HEK293 (cell line): ENCODE results near the gene CLEC16A.

ENCODE experiments used
- KLF1 ChIP-seq: fragments of 450-650 bp; formaldehyde crosslinking; IDR thresholded peaks from 2 replicates; pipeline ENCODE4 v1.5.1; 2016; ENCODE audit warnings: missing biosample characterization, missing genetic modification characterization
- OSR2 ChIP-seq: fragments of 450-650 bp; formaldehyde crosslinking; IDR thresholded peaks from 2 replicates; pipeline ENCODE4 v1.5.1; 2016; ENCODE audit warnings: missing biosample characterization, missing genetic modification characterization
- ZFP37 ChIP-seq: fragments of 450-650 bp; formaldehyde crosslinking; IDR thresholded peaks from 2 replicates; pipeline ENCODE4 v1.5.1; 2016; ENCODE audit warnings: missing biosample characterization, missing genetic modification characterization
- ZNF175 ChIP-seq: fragments of 450-650 bp; formaldehyde crosslinking; IDR thresholded peaks from 2 replicates; pipeline ENCODE4 v1.5.1; 2016; ENCODE audit warnings: missing biosample characterization, missing genetic modification characterization
- ZNF350 ChIP-seq: fragments of 450-650 bp; formaldehyde crosslinking; IDR thresholded peaks from 2 replicates; pipeline ENCODE4 v1.5.0; 2017; ENCODE audit warnings: missing biosample characterization, mild to moderate bottlenecking, missing genetic modification characterization
- ZNF776 ChIP-seq: fragments of 450-650 bp; formaldehyde crosslinking; IDR thresholded peaks from 2 replicates; pipeline ENCODE4 v1.5.0; 2017; ENCODE audit warnings: missing biosample characterization, missing genetic modification characterization, borderline replicate concordance
- TF ChIP-seq, protein P1 (sequence below): fragments of 450-650 bp; formaldehyde crosslinking; conservative IDR thresholded peaks from 2 replicates; pipeline ENCODE4 v1.5.1; 2016; ENCODE audit warnings: low read depth, missing biosample characterization, missing genetic modification characterization
- TF ChIP-seq, protein P2 (sequence below): fragments of 450-650 bp; formaldehyde crosslinking; IDR thresholded peaks from 2 replicates; pipeline ENCODE4 v1.5.1; 2016; ENCODE audit warnings: missing biosample characterization, missing genetic modification characterization
- TF ChIP-seq, protein P3 (sequence below): fragments of 450-650 bp; formaldehyde crosslinking; IDR thresholded peaks from 2 replicates; pipeline ENCODE4 v1.5.1; 2017; ENCODE audit warnings: missing biosample characterization, missing genetic modification characterization
- TF ChIP-seq, protein P4 (sequence below): fragments of 450-650 bp; formaldehyde crosslinking; optimal IDR thresholded peaks from 2 replicates; pipeline ENCODE3; 2016; ENCODE audit warnings: missing biosample characterization, mild to moderate bottlenecking, missing genetic modification characterization

DNA sequence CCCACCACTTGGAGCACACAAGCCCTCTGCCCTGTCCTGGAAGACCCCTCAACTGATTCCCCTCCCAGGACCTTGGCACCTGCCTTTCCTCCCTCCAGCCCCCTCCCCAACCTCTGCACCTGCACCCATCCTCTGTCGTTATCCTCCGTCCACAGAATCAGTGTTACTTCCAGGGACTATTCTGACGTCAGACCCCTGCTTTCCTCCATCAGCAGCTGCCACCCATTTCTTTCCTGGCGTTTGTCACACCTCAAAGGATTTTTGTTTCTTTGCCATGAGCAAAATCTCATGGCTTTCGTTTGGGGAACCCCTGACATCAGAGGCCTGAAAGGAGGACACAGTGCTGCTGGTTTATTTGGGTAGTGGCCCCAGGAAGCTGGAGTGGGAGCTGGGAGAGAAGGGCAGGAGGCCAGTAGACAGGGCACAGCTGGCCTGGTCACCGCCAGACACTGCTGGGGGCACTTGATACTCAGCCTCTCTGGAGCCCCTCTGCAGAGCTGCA, 243.2 kb downstream of the CLEC16A start:
- TF ChIP-seq, protein P1, sequence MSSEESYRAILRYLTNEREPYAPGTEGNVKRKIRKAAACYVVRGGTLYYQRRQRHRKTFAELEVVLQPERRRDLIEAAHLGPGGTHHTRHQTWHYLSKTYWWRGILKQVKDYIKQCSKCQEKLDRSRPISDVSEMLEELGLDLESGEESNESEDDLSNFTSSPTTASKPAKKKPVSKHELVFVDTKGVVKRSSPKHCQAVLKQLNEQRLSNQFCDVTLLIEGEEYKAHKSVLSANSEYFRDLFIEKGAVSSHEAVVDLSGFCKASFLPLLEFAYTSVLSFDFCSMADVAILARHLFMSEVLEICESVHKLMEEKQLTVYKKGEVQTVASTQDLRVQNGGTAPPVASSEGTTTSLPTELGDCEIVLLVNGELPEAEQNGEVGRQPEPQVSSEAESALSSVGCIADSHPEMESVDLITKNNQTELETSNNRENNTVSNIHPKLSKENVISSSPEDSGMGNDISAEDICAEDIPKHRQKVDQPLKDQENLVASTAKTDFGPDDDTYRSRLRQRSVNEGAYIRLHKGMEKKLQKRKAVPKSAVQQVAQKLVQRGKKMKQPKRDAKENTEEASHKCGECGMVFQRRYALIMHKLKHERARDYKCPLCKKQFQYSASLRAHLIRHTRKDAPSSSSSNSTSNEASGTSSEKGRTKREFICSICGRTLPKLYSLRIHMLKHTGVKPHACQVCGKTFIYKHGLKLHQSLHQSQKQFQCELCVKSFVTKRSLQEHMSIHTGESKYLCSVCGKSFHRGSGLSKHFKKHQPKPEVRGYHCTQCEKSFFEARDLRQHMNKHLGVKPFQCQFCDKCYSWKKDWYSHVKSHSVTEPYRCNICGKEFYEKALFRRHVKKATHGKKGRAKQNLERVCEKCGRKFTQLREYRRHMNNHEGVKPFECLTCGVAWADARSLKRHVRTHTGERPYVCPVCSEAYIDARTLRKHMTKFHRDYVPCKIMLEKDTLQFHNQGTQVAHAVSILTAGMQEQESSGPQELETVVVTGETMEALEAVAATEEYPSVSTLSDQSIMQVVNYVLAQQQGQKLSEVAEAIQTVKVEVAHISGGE (tag by site-specific recombination): no peak
- TF ChIP-seq OSR2 (tag by site-specific recombination) (no peak), KLF1 (tag by site-specific recombination) (no peak), ZNF350 (tag by site-specific recombination) (no peak), ZNF175 (tag by site-specific recombination) (no peak), ZFP37 (tag by site-specific recombination) (no peak), ZNF776 (tag by site-specific recombination) (no peak)
- TF ChIP-seq, protein P2, sequence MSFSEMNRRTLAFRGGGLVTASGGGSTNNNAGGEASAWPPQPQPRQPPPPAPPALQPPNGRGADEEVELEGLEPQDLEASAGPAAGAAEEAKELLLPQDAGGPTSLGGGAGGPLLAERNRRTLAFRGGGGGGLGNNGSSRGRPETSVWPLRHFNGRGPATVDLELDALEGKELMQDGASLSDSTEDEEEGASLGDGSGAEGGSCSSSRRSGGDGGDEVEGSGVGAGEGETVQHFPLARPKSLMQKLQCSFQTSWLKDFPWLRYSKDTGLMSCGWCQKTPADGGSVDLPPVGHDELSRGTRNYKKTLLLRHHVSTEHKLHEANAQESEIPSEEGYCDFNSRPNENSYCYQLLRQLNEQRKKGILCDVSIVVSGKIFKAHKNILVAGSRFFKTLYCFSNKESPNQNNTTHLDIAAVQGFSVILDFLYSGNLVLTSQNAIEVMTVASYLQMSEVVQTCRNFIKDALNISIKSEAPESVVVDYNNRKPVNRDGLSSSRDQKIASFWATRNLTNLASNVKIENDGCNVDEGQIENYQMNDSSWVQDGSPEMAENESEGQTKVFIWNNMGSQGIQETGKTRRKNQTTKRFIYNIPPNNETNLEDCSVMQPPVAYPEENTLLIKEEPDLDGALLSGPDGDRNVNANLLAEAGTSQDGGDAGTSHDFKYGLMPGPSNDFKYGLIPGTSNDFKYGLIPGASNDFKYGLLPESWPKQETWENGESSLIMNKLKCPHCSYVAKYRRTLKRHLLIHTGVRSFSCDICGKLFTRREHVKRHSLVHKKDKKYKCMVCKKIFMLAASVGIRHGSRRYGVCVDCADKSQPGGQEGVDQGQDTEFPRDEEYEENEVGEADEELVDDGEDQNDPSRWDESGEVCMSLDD (tag by site-specific recombination): no peak
- TF ChIP-seq, protein P3, sequence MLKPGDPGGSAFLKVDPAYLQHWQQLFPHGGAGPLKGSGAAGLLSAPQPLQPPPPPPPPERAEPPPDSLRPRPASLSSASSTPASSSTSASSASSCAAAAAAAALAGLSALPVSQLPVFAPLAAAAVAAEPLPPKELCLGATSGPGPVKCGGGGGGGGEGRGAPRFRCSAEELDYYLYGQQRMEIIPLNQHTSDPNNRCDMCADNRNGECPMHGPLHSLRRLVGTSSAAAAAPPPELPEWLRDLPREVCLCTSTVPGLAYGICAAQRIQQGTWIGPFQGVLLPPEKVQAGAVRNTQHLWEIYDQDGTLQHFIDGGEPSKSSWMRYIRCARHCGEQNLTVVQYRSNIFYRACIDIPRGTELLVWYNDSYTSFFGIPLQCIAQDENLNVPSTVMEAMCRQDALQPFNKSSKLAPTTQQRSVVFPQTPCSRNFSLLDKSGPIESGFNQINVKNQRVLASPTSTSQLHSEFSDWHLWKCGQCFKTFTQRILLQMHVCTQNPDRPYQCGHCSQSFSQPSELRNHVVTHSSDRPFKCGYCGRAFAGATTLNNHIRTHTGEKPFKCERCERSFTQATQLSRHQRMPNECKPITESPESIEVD (tag by site-specific recombination): no peak
- TF ChIP-seq, protein P4, sequence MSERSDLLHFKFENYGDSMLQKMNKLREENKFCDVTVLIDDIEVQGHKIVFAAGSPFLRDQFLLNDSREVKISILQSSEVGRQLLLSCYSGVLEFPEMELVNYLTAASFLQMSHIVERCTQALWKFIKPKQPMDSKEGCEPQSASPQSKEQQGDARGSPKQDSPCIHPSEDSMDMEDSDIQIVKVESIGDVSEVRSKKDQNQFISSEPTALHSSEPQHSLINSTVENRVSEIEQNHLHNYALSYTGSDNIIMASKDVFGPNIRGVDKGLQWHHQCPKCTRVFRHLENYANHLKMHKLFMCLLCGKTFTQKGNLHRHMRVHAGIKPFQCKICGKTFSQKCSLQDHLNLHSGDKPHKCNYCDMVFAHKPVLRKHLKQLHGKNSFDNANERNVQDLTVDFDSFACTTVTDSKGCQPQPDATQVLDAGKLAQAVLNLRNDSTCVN (tag by site-specific recombination): no peak
